ENCODE results near the gene IBA57. TPM values are rescaled to one million over a fixed set of nuclear protein-coding genes. Genes with fewer than 3 reads are reported as not detected.
A peak's percentile ranks its signal among the peaks of the same experiment; 100 is the strongest.

IBA57 gene
- total RNA-seq, 4 donors from 2014 or later, result 8.2 to 11.8 (median 10.3) TPM

- TF ChIP-seq CTCF (IDR thresholded peaks at IDR 0.05) (no peak), POLR2A (IDR thresholded peaks at IDR 0.05) (no peak)
- Histone ChIP-seq H3K4me3 (no peak overlapping the region), H3K36me3 (peaks cover 0 to 19% (median 0%) of the 10 kb centered on the region in 3 donors), H3K27ac (peak overlapping the region in 1 of 4 donors; percentile 83), H3K4me1 (peaks cover 0 to 32% (median 0%) of the 10 kb centered on the region in 4 donors), H3K9me3 (no peaks in the 10 kb centered on the region), H3K27me3 (no peaks in the 10 kb centered on the region)
- peak in 1 of 3 donors; percentile 45 for DNase-seq
These were observed 13.3 kb upstream of the IBA57 start for GRCh38 chr1:228152097-228152917.

DNA sequence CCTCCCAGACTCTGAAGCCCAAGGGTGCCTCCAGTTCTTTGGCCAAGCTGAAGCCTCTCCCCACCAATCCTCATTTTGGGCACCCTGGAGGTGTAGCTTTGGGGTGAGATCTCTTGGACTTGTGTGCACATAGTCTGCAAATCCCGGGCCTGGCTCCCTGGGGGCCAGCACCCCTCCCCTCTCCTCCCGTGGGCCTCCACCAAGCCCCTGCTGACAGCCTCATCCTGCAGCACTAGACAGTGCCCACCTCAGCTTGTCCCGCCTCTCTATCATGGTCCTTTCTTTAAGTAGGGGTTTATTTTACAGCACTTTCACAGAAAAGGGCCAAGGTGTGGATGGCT is 12.7 kb upstream of the IBA57 start:
- H3K27me3 ChIP-seq, result no peaks in the 10 kb centered on the region
- H3K36me3 ChIP-seq, result peaks cover 0 to 13% (median 0%) of the 10 kb centered on the region in 3 donors
- TF ChIP-seq CTCF (IDR thresholded peaks at IDR 0.05) (no peak), POLR2A (IDR thresholded peaks at IDR 0.05) (no peak)
- H3K9me3 ChIP-seq, result no peaks in the 10 kb centered on the region
- H3K4me3 ChIP-seq, result no peak overlapping the region
- H3K4me1 ChIP-seq, result peaks cover 0 to 32% (median 0%) of the 10 kb centered on the region in 4 donors
- no peak overlapping the region for H3K27ac ChIP-seq
- peak in 1 of 3 donors; percentile 38 for DNase-seq

GRCh38 chr1:228154021-228154669 is 11.5 kb upstream of the IBA57 start:
- Histone ChIP-seq H3K4me1 (peaks cover 0 to 26% (median 0%) of the 10 kb centered on the region in 4 donors), H3K4me3 (no peak overlapping the region), H3K9me3 (no peaks in the 10 kb centered on the region), H3K27ac (no peak overlapping the region), H3K27me3 (no peaks in the 10 kb centered on the region), H3K36me3 (peaks cover 0 to under 1% (median 0%) of the 10 kb centered on the region in 3 donors)
- no peak for TF ChIP-seq POLR2A (IDR thresholded peaks at IDR 0.05)
- no peak for DNase-seq

GRCh38 chr1:228154670-228155571 is 10.7 kb upstream of the IBA57 start:
- DNase-seq, result peak in 1 of 3 donors; percentile 46
- no peaks in the 10 kb centered on the region for H3K27me3 ChIP-seq
- H3K4me3 ChIP-seq, result no peak overlapping the region
- no peaks in the 10 kb centered on the region for H3K36me3 ChIP-seq
- TF ChIP-seq CTCF (IDR thresholded peaks at IDR 0.05) (no peak), POLR2A (IDR thresholded peaks at IDR 0.05) (no peak)
- no peaks in the 10 kb centered on the region for H3K9me3 ChIP-seq
- no peak overlapping the region for H3K27ac ChIP-seq
- H3K4me1 ChIP-seq, result peaks cover 0 to 19% (median 0%) of the 10 kb centered on the region in 4 donors

DNA sequence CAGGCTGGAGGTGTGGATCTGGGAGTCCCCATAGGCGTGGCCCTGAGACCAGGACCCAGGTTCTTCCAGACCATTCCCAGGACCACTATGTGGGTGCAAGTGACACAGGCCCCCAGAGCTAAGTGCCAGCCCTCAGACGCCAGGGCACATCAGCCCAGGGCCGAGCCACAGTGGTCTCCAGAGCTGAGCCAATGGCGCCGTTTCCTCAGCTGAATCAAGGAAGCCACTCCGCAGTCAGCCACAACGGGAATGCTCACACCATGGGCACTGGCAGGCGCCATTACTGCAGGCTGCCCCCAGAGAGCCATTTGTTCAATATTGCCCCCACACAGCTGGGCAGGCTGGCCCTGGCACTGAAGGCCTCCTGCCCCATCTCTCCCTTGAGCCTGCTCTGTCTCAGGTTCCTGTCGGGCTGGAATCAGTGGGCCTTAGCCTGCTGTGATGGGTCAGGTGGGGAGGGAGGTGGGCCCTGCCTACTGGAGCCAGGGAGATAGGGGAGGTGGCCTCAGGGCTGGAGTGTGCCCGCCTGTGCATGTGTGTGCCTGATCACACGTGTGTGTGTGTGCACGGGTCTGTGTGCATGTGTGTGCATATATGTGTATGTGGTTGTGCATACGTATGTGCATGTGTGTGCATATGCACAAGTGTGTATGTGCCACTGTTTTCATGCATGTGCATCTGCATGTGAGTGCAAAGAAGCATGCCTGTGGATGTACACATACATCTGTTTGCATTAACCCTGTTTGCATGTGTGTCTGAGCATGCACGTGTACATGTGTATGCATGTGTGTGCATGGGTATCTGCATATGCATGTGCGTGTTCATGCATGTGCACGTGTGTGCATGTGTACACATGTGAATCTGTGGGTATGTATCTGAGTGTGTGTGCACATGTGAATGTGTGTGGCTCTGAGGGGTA is 9.7 kb upstream of the IBA57 start:
- TF ChIP-seq POLR2A (IDR thresholded peaks at IDR 0.05) (no peak), CTCF (IDR thresholded peaks at IDR 0.05) (no peak)
- no peak overlapping the region for H3K4me3 ChIP-seq
- no peaks in the 10 kb centered on the region for H3K9me3 ChIP-seq
- H3K27ac ChIP-seq, result no peak overlapping the region
- H3K4me1 ChIP-seq, result peaks cover 0 to 9% (median 0%) of the 10 kb centered on the region in 4 donors
- peak in 1 of 3 donors; percentile 31 for DNase-seq
- H3K36me3 ChIP-seq, result no peaks in the 10 kb centered on the region
- H3K27me3 ChIP-seq, result no peaks in the 10 kb centered on the region

All from Peyer's patch (tissue), 4 donors.